ENCODE results near the gene KDM5A.

DNA sequence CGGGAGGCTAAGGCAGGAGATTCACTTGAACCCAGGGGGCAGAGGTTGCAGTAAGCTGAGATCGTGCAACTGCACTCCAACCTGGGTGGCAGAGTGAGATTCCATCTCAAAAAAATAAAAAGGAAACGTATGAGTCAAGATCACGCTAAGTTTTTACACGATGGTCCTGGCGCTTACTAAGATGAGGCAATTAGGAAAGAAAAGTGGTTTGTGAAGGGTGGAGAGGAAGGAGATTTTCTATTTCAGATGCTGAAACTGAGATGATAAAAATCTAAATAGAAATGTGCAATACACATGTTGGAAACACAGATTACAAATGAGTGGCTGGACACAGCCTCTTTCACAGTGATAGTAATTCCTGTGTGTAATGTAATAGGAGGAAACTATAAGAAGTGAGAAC is 63.2 kb downstream of the KDM5A start:
- TF ChIP-seq RFX5 (IDR thresholded peaks at IDR 0.05; ENCODE audit: low read depth, low read length) (no peak), CEBPB (IDR thresholded peaks at IDR 0.05; ENCODE audit: borderline replicate concordance in 1 of 2, low read depth in 2 of 2, low read length in 2 of 2) (no peak), POLR2A (IDR thresholded peaks at IDR 0.05; ENCODE audit: low read depth, low read length) (no peak), ZNF274 (IDR thresholded peaks at IDR 0.05; ENCODE audit: insufficient read depth, insufficient read length) (no peak), ATF3 (IDR thresholded peaks at IDR 0.05; ENCODE audit: borderline replicate concordance, extremely low read depth, low read depth, low read length) (no peak), CREM (IDR thresholded peaks at IDR 0.05; ENCODE audit: low read depth) (no peak), BHLHE40 (IDR thresholded peaks at IDR 0.05; ENCODE audit: borderline replicate concordance in 1 of 2, low read depth in 2 of 2, low read length in 1 of 2) (no peak), SUZ12 (IDR thresholded peaks at IDR 0.05; ENCODE audit: unreplicated experiment) (no peak), NRF1 (conservative IDR thresholded peaks at IDR 0.05; ENCODE audit: low read depth, low read length) (no peak), NR2F1 (conservative IDR thresholded peaks at IDR 0.05) (no peak)
- TF ChIP-seq, protein P1, sequence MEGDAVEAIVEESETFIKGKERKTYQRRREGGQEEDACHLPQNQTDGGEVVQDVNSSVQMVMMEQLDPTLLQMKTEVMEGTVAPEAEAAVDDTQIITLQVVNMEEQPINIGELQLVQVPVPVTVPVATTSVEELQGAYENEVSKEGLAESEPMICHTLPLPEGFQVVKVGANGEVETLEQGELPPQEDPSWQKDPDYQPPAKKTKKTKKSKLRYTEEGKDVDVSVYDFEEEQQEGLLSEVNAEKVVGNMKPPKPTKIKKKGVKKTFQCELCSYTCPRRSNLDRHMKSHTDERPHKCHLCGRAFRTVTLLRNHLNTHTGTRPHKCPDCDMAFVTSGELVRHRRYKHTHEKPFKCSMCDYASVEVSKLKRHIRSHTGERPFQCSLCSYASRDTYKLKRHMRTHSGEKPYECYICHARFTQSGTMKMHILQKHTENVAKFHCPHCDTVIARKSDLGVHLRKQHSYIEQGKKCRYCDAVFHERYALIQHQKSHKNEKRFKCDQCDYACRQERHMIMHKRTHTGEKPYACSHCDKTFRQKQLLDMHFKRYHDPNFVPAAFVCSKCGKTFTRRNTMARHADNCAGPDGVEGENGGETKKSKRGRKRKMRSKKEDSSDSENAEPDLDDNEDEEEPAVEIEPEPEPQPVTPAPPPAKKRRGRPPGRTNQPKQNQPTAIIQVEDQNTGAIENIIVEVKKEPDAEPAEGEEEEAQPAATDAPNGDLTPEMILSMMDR (IDR thresholded peaks at IDR 0.05 in 2 of 3, conservative IDR thresholded peaks at IDR 0.05 in 1 of 3; ENCODE audit: control insufficient read depth in 2 of 3, extremely low read depth in 1 of 3, insufficient read depth in 1 of 3, low read depth in 3 of 3, low read length in 3 of 3): no peak
